Astrocyte (in vitro differentiated cells and primary cell): Measurements from ENCODE around the gene TULP4. TPM values are rescaled to one million over a fixed set of nuclear protein-coding genes. Genes with fewer than 3 reads are reported as not detected.

Experiments
- DNase-seq: peaks from one replicate; pipeline ENCODE4 v3.0.0-alpha.2; 2010; ENCODE audit warnings: low read depth
- FAIRE-seq: peaks from 2 replicates; lab custom pipeline; 2011; peaks lifted over from hg19 to GRCh38; lab: Jason Lieb, UNC
- H2AFZ ChIP-seq: 2 replicates; pipeline ENCODE4 v1.6.0; 2012; ENCODE audit warnings: low read depth, low read length, inconsistent platforms
- H3K27ac ChIP-seq: 2 replicates; pipeline ENCODE4 v1.5.1; 2011; ENCODE audit warnings: low read depth, low read length, inconsistent platforms
- H3K27me3 ChIP-seq: 2 replicates; pipeline ENCODE4 v1.6.0; 2011; ENCODE audit warnings: low read length, inconsistent platforms; ENCODE audit not compliant: insufficient read depth
- H3K36me3 ChIP-seq: 2 replicates; pipeline ENCODE4 v1.5.1; 2011; ENCODE audit warnings: low read length, inconsistent platforms; ENCODE audit not compliant: insufficient read depth
- H3K4me1 ChIP-seq: 2 replicates; pipeline ENCODE4 v1.5.1; 2011; ENCODE audit warnings: low read length, inconsistent platforms; ENCODE audit not compliant: insufficient read depth
- H3K4me2 ChIP-seq: 2 replicates; pipeline ENCODE4 v1.6.0; 2012; ENCODE audit warnings: low read length, inconsistent platforms
- H3K4me3 ChIP-seq: 2 replicates; pipeline ENCODE4 v1.5.1; 2011; ENCODE audit warnings: low read depth, mild to moderate bottlenecking, low read length, inconsistent platforms; ENCODE audit not compliant: insufficient read depth
- H3K79me2 ChIP-seq: 2 replicates; pipeline ENCODE4 v1.6.0; 2012; ENCODE audit warnings: mild to moderate bottlenecking, low read length, inconsistent platforms; ENCODE audit not compliant: insufficient read depth
- H3K9ac ChIP-seq: 2 replicates; pipeline ENCODE4 v1.6.0; 2012; ENCODE audit warnings: mild to moderate bottlenecking, low read length, inconsistent platforms
- H3K9me3 ChIP-seq: 2 replicates; pipeline ENCODE4 v1.5.1; 2012; ENCODE audit warnings: low read depth, mild to moderate bottlenecking, low read length, inconsistent platforms; ENCODE audit not compliant: insufficient read depth
- H4K20me1 ChIP-seq: 2 replicates; pipeline ENCODE4 v1.6.0; 2012; ENCODE audit warnings: low read length, inconsistent platforms; ENCODE audit not compliant: insufficient read depth
- H3K27ac Mint-ChIP-seq: one replicate; pipeline ENCODE4 v1.8.0; 2021; ENCODE audit warnings: mild to moderate bottlenecking, mixed read lengths; ENCODE audit not compliant: unreplicated experiment
- H3K27me3 Mint-ChIP-seq: one replicate; pipeline ENCODE4 v1.8.0; 2021; ENCODE audit warnings: low read depth, mixed read lengths; ENCODE audit not compliant: unreplicated experiment
- H3K36me3 Mint-ChIP-seq: one replicate; pipeline ENCODE4 v1.8.0; 2021; ENCODE audit warnings: low read depth, mixed read lengths; ENCODE audit not compliant: unreplicated experiment
- H3K4me1 Mint-ChIP-seq: one replicate; pipeline ENCODE4 v1.8.0; 2021; ENCODE audit warnings: low read depth, mixed read lengths; ENCODE audit not compliant: unreplicated experiment
- H3K4me3 Mint-ChIP-seq: one replicate; pipeline ENCODE4 v1.8.0; 2021; ENCODE audit warnings: mild to moderate bottlenecking, moderate library complexity, mixed read lengths; ENCODE audit not compliant: unreplicated experiment
- H3K9me3 Mint-ChIP-seq: one replicate; pipeline ENCODE4 v1.8.0; 2021; ENCODE audit warnings: mild to moderate bottlenecking, mixed read lengths; ENCODE audit not compliant: unreplicated experiment
- EZH2 ChIP-seq: IDR thresholded peaks from 2 replicates; pipeline ENCODE4 v1.6.1; 2012; ENCODE audit warnings: mild to moderate bottlenecking, low read length, inconsistent platforms; ENCODE audit not compliant: insufficient read depth
- total RNA-seq: library from RNA; stranded (reverse); gene quantifications from 2 replicates; pipeline ENCODE4 v1.2.1, GENCODE V29; 2021
- TF ChIP-seq, protein P1 (sequence below): IDR thresholded peaks from 2 replicates; pipeline ENCODE4 v1.5.1; 2011; ENCODE audit warnings: low read depth, mild to moderate bottlenecking, inconsistent platforms, low read length, moderate library complexity; ENCODE audit not compliant: insufficient read depth

Gene TULP4
- total RNA-seq, 1 donor from 2014 or later, result 91.2 TPM

- Mint-ChIP-seq H3K36me3 (peaks cover 3% of the 10 kb centered on the region), H3K27me3 (no peaks in the 10 kb centered on the region), H3K27ac (peak within 1 kb of the TSS; percentile 80), H3K9me3 (peaks cover 2% of the 10 kb centered on the region), H3K4me1 (peaks cover 20% of the 10 kb centered on the region), H3K4me3 (peak within 1 kb of the TSS; percentile 94)
- H3K4me2 ChIP-seq, result peak within 1 kb of the TSS; percentile 95
- DNase-seq (peak; percentile 67), FAIRE-seq (no peak)
- H3K4me1 ChIP-seq, result peaks cover 22% of the 10 kb centered on the region
- H4K20me1 ChIP-seq, result peaks cover 43% of the 10 kb centered on the region
- H3K4me3 ChIP-seq, result peak within 1 kb of the TSS; percentile 71
- peak within 1 kb of the TSS; percentile 99 for H2AFZ ChIP-seq
- peaks cover 47% of the 10 kb centered on the region for H3K79me2 ChIP-seq
- H3K27me3 ChIP-seq, result no peaks in the 10 kb centered on the region
- H3K36me3 ChIP-seq, result no peaks in the 10 kb centered on the region
- peak within 1 kb of the TSS; percentile 76 for H3K27ac ChIP-seq
- H3K9ac ChIP-seq, result peak within 1 kb of the TSS; percentile 89
- H3K9me3 ChIP-seq, result no peaks in the 10 kb centered on the region
- TF ChIP-seq EZH2, result no peak
- TF ChIP-seq, protein P1, sequence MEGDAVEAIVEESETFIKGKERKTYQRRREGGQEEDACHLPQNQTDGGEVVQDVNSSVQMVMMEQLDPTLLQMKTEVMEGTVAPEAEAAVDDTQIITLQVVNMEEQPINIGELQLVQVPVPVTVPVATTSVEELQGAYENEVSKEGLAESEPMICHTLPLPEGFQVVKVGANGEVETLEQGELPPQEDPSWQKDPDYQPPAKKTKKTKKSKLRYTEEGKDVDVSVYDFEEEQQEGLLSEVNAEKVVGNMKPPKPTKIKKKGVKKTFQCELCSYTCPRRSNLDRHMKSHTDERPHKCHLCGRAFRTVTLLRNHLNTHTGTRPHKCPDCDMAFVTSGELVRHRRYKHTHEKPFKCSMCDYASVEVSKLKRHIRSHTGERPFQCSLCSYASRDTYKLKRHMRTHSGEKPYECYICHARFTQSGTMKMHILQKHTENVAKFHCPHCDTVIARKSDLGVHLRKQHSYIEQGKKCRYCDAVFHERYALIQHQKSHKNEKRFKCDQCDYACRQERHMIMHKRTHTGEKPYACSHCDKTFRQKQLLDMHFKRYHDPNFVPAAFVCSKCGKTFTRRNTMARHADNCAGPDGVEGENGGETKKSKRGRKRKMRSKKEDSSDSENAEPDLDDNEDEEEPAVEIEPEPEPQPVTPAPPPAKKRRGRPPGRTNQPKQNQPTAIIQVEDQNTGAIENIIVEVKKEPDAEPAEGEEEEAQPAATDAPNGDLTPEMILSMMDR, result no peak
These were observed 247.9 kb downstream of the TULP4 start, which contains the start of gene TMEM181 for GRCh38 chr6:158559895-158560835. TMEM181 (plus strand) TSS chr6:158560091; CDS start chr6:158560225, 134 bp downstream.

DNA sequence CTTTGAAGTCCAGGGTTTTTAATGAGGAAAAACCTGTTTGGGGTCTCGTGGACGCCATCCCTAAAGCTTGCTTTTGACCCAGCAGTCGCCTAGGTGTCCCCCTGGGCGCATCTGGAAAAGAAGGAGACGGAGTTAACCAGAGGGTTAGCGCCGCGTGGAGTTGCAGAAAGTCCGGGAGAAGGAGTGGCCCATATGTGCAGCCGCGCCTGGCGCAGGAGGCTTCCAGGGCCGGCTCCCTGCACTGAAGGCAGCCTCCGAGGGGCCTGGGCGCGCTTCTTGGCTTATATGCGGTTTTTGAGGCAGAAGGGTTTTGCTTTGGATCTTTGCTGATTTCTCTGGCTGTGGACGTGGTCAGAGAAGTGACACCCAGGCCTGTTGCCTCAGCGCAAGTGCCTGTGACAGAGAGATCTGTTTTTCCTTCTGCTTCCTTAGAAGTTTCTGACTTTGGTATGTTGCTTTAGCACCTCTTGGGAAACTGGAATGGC is 248.6 kb downstream of the TULP4 start:
- H3K27ac ChIP-seq, result peak overlapping the region; percentile 76
- peak overlapping the region; percentile 94 for H3K4me3 Mint-ChIP-seq
- no peaks in the 10 kb centered on the region for H3K9me3 ChIP-seq
- H3K36me3 Mint-ChIP-seq, result peaks cover 3% of the 10 kb centered on the region
- H3K27me3 Mint-ChIP-seq, result no peaks in the 10 kb centered on the region
- peak overlapping the region; percentile 95 for H3K4me2 ChIP-seq
- H4K20me1 ChIP-seq, result peaks cover 50% of the 10 kb centered on the region
- H2AFZ ChIP-seq, result peak overlapping the region; percentile 60
- H3K4me1 Mint-ChIP-seq, result peaks cover 20% of the 10 kb centered on the region
- peak overlapping the region; percentile 71 for H3K4me3 ChIP-seq
- peaks cover 55% of the 10 kb centered on the region for H3K79me2 ChIP-seq
- DNase-seq (no peak), FAIRE-seq (no peak)
- H3K36me3 ChIP-seq, result no peaks in the 10 kb centered on the region
- peaks cover 2% of the 10 kb centered on the region for H3K9me3 Mint-ChIP-seq
- H3K27ac Mint-ChIP-seq, result peak overlapping the region; percentile 80
- H3K4me1 ChIP-seq, result peaks cover 22% of the 10 kb centered on the region
- TF ChIP-seq, protein P1, result no peak
- no peak for TF ChIP-seq EZH2
- no peaks in the 10 kb centered on the region for H3K27me3 ChIP-seq
- peak overlapping the region; percentile 89 for H3K9ac ChIP-seq

Other genes starting within 250 kb of the TULP4 start
- 9.1 and 9.3 TPM in 2 replicates for gene SERAC1, start 144.2 kb upstream of the TULP4 start, total RNA-seq
- gene GTF2H5, start 144.1 kb upstream of the TULP4 start, total RNA-seq, result 32.2 and 34.5 TPM in 2 replicates
- gene TMEM181, start 247.6 kb downstream of the TULP4 start, total RNA-seq, result 31.0 and 33.3 TPM in 2 replicates